Inflammatory macrophage (primary cell): ENCODE measurements around the gene SLC12A7.
"Not testable (repeated sequence)": the region's sequence is repeated elsewhere in the genome, so short reads cannot be mapped to it uniquely, and the experiment has no call there.

Source experiments
- DNase-seq, 2 donors: peaks; one replicate each; pipeline ENCODE4 v3.0.0-alpha.2; 2020 to 2022

Gene SLC12A7

DNA sequence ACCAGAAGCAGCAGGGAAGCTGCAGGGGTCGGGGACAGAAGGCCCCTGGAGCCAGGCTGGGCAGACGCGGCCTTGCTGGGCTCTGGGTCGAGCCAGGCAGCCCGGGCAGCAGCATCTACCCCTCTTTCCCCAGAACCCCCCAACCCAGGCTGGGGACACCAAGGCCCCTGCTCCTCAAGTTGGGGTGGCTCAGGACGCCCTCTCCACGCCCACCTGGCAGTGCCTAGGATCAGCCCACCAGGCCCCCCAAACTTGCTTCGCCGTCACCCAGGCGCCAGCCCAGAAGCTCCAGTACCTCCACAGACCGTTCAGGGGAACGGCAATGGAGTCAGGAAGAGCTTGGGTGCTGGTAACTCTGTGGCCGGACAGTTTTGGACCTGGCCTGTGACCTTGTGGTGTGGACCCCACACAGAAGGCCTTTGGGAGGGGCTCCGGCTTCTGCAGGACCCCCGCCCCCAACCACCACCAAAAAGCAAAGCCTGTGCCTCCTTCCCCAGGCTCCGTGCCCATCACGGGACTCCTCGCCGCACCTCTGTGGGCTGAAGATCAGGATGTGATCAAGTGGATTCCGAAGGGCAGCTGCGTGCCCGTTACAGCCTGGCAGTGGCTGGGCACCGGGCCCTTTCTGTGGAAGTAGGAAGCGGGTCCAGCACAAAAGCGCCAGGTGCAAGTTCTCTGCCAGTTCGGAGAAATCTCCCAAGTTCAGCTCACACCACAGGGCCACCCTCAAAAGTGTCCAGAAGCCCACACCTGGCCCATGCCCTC is 2.1 kb downstream of the SLC12A7 start:
- DNase-seq: no peak

DNA sequence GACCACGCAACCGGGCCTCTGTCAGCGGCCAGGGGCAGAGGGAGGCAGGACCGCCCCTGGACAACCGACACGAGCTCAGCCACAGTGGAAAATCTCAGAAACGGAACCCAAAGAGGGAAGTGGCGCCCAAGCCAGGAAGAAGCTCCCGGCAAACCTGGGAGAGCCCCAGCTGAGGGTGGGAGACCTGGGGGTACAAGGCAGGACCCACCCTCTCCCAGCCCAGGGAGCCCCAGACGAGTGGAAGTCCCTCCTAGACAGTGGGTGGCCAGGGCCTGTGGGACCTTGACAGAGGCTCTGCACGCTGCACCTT is 3.0 kb downstream of the SLC12A7 start:
- peak; percentile 76 to 84 for DNase-seq

DNA sequence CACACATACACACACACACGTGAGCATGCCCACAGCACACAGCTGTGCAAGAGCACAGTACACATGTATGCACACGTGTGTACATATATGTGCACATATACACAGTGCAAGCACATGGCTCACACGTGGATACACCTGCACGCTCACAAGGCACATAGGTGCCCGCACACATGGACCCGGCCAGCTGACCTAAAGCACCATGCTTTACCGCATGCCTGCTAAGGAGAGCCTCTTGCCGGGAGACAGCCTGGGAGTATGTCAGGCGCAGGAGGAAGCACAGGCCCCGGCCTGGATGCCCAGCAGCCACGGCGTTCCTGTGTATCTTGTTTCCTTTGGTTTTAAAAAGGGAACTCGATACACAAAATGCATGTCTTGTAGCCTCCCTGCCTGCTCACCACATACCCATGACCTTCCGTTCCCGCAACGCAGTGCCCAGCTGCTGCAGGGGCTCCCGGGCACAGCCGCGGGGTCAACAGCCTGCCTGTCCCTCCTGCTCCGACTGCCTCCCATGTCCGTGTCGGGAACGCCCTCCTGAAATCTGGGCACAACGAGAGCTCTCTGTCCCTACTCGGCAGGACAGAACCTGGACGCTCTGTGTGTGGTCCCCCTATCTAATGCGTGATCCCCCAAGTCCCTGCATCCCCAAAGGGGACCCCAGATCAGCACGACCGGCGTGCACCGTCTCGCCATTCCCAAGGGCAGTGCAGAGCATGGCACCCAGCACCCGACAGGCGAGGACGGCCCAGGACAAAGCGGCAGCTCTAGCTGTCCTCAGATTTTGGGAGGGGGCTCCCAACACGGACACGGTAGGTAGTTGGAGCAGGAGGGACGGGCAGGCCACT is 3.6 kb downstream of the SLC12A7 start:
- DNase-seq: peak; percentile 71 to 81

DNA sequence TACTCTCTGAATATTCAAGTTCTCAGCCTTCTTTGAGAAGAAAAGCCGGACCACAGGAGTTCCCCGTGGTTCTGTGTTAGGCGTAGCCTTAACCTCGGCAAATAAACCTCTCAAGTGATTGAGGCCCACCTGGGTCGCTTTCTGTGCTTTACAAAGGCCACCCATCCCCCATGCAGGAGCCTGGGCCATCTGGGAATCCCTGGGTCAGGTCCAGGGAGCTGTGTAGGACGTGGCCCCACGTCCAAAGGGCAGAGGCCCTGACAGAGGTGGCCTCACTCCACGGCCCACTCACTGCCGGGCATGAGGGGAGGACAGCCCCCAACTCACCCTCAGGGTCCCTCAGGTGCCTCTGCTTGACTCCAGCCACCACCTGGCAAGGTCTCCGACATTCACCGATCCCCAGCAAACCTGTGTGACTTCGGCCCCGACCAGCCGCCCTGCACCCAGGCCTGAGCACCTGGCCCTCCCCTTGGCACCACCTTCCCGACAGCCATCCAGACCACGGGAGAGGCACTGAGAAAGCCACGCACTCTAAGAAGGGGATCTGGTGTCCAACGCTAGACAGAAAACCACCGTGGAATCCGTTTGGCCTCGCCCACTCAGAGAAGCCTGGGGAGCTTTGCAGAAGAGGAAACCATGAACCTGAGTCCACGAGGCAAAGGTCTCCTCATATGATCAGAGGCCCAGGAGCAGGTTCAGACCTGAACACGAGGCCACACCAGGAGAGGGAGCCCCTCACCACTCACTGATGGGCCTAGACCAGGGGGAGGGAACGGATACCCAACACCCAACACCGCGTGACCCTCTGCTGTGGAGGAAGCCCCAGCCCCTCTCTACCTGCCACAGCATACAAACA is 4.5 kb downstream of the SLC12A7 start:
- peak; percentile 50 to 77 for DNase-seq

DNA sequence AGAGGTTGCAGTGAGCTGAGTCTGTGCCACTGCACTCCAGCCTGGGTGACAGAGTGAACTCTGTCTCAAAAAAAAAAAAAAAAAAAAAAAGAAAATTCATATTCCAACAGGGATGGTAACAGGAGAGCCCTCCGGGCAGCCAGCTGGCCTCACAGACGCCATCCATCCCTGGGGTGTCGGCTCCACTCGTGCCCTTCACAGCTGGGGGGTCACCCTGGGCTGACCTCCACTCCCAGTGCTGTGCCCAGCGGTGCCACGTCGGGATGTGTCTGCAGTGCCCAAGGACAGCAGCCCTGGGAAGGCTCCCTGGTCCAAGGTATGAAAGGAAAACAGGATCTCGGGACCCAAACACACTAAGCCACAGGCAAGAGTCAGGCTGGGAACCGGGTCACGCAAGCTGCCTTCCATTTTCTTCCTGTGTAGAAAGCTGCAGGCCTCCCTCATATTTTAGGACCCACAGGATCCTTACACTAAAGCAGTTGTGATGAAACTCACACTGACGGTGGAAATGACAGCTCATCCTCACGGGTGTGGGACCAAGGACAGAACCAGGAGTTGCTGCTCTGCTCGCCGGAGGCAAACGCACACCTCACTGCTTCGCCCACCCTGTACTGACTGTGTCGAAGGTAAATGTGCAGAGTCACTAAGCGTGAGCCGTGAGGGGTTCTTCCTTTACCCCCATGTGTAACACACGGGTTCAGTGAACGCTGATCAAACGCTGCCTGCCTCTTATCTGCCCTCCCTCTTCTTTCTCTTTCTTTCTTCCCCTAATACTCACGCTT is 5.3 kb downstream of the SLC12A7 start:
- peak; percentile 77 to 90 for DNase-seq

DNA sequence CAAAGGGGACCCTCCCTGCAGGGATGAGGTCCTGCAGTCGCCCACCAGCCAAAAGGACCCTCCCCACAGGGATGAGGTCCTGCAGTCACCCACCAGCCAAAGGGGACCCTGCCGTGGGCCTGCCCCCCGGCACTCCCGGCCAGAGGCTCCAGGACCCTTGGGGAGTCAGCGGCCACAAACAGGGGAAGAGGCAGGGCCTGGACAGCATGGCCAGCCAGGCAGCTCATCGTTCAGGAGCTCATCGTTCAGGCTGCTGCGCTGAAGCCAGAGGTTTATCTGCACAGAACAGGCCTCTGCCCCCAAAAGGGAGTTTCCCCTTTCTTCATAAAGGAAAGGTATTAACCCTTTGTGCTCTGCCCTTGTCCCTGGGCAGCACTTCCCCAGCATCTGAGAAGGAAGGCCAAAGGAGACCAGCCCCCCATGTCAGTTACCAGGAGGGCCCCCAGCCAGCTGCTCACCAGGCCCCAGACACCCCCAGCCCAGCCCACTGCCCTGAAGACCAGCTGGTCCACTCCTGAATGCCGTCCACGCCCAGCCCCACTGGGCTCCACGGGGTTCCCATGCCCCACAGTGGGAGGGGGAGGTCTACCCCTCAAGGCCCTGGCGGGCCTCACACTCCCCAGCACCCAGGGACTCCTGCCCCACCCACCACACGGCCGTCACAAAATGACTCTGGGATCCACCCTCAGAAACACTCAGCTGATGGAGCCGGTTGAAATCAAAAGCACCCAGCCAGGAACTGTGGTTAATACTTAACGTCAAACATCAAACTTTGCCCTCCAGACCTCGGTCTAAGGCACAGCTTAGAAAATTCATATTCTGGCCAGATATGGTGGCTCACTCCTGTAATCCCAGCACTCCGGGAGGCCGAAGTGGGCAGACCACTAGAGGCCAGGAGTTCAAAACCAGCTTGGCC is 6.3 kb downstream of the SLC12A7 start:
- DNase-seq: peak; percentile 29 to 56

DNA sequence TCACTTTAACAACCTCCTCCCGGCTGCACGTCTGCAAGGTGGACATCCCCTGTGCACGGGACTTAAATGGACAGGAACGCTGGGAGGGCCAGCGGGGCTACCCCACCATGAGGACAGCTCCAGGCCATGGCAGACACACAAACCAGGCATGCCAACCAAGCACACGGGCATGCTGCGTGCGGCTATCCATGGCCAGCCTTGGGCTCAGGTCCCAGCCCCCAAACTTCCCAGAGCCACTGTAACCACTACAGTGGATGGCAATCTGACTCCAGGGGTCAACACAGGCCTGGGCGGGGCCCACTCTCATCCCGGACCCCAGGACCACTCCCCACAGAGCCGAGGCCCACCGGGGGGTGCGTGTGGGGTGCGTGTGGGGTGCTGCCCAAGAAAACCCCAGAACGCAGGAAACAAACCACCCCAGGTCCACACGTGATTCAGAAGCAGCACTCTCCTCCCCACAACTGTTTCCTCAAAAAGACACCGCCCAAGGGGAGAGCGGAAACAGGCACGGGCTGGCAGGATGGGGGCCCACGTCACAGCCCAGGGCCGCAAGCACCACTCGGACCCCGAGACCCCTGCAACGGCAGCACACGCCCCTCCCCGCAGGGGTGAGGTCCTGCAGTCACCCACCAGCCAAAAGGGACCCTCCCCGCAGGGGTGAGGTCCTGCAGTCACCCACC is 7.4 kb downstream of the SLC12A7 start:
- peak; percentile 39 to 66 for DNase-seq

DNA sequence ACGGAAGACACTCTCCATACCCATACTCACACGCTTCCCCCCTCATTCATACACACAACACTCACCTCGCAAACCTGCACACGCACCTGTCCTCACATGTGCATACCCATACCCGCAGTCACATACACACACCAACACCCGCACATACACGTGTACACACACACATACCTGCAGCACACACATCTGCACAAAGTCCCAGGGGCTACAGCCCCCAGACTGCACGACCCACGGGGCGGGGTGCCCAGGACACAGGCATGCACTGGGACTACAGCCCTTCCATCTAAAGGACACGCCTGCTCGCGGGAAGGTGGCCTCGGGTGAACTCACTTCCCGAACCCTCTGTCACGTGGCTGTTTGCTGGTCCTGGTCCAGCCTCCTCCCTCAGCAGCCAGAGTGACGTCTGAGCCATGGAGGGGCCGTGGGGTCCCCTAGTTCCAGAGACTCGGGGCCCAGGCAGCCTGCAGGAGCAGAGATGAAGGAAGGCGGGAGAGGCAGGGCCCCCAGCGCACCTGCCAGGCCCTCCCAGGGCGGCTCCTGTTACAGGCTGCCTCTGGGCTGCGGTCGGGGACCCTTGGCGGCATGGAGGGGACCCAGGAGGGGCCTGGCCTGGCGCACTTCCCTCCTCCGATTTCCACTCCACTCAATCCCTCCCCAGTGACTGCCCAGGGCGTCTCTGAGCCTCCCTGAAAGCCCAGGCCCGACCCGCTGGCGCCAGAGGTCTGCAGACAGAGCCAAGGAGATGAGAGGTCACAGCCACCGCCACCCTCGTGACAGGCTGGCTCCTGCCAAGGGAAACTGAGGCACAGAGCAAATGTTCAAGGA is 8.1 kb downstream of the SLC12A7 start:
- DNase-seq: peak; percentile 29 to 54

DNA sequence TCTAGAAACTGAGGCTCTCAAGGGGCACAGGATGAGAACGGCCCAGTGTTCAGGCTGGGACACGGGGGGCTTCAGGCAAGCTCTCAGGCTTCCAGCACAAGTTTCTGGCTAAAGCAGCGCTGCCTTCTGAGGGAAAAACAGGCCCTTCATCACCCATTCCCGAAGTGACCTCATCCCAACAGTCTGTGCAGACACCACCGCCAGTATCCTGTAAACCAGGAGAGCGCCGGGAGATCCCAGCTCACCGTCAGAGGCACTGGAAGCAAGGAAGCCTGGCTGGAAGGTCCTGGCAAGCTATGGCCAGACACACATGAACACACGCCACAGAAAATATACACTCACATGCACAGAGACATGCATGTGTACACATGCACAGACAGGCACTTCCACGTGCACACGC is 8.8 kb downstream of the SLC12A7 start:
- no peak for DNase-seq

DNA sequence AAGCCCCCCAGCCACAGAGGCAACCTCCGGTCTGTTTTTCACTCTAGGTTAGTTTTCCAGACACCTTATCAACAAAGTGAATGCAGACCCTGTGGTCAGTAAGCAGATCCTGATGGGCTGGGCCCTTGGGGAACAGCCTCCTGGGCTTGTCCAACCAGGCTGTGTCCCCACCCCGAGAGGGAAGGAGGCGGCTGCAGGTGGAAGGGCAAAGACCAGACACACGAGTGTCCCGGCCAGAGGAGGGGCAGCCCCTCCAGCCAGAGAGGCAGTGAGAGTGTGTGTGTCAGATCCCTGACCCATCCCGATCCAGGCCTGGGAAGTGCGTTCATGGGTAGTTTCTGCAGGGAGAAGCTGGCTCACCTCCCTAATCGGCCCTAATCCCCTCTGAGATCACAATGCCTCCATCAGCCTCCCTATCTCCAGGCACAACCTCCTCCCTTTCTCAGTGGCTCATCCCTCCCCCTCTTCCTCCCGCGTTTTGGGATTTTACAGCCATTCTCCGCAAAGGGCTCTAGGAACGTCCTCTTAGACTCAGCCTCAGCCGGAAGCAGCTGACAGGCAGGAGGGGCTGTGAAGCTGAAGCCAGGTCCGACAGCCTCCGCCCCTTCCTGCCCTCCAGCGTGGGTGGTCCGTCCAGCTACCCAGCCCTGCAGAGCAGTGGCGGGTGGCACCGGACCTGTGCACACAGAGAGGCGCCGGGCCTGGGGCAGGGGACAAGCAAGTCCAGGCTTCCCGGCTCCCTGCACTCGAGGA is 9.7 kb downstream of the SLC12A7 start:
- peak; percentile 49 to 81 for DNase-seq

DNA sequence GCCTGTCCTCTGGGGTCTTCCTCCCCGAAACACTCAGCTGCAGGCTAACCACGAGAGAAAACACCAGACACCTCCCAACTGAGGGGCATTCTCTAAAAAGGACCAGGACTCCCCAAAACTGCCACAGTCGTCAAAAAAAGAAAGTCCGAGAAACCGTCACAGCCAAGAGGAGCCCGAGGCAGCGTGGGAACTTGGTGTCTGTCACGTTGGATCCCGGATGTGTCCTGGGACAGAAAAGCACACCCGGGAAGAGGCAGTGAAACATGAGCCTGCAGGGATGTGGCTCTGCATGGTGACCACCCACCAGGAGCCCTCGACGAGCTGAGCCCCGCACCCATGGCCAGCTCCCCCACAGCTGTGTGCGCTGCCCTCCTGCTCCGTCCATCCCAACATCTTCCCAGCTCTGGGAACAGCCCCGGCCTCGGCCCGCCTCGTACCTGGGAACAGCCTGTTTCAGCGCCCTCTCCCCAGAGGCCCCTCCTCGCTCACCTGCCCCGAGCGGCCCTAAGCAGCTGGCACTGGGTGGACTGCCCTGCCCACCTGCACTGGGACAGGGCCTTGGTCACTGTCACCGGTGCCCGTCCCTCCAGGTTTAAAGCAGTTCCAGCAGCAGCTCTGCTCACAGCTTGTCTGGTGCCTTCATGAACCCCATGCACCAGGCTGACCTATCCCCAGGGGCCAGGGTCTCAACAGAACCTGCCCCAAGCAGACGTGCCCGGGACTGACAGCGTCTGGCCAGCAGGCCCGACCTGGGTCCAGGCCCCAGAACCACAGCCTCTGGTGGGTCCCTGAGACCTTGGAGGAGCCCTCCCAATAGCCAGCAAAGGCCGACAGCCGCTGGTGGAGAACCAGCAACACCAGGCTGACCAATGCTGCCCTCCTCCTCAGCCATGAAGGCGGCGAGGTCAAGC is 10.9 kb downstream of the SLC12A7 start:
- no peak for DNase-seq

DNA sequence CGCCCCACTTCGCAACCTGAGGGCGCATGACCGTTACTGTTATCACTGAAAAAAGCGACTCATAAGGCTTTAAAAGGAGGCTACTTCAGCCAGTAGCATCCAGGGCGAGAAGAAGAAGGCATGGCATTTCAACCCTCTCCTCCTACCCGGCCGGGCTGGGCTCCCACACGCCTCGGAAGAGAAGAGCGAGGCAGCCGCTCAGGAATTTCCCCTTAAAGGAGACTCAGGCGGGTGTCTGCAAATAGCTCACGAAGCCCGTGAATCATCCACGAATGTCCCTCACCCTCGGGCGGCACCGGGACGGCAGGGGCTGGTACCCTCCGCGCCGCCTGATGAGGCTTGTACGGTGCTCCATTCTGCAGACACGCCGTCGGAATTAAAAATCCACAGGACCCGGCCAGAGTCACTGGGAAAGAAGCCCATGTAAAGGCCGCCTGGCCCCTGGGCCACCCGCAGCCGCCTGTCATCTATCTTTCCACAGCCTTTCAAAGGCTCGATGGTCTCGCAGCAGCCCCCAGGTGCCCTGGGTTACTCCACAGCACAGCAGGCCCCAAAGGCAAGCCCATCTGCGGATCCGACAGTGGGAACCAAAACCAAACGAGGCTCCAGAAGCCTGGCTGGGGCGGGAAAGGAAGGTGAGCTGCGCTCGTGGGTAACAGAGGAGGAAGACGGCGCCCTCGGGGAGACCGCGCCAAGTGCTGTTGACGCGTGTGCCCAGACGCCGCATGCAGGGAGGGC is 11.8 kb downstream of the SLC12A7 start:
- DNase-seq: no peak

DNA sequence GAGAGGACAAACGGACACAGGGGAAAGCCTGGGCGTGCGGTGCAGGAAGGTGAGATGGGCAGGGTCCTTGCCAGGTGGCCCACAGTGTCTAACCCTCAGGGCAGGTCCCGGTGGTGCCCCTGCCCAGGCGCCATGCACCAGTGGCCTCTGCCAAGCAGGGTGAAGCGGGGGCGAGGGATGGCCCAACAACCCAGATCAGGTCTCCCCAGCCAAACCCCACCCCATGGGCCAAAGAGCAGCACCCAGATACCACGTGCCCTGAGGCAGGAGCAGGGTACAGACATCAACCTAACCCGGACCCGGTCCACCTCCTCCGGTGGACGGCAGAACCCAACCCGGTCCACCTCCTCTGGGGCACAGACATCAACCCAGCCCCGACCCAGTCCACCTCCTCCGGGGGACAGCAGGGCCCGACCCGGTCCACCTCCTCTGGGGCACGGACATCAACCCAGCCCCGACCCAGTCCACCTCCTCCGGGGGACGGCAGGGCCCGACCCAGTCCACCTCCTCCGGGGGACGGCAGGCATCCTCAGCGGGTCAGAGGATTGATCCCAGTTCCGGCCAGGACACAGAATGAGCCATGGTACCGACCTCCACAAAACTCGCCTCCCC is 12.8 kb downstream of the SLC12A7 start:
- DNase-seq: no peak

DNA sequence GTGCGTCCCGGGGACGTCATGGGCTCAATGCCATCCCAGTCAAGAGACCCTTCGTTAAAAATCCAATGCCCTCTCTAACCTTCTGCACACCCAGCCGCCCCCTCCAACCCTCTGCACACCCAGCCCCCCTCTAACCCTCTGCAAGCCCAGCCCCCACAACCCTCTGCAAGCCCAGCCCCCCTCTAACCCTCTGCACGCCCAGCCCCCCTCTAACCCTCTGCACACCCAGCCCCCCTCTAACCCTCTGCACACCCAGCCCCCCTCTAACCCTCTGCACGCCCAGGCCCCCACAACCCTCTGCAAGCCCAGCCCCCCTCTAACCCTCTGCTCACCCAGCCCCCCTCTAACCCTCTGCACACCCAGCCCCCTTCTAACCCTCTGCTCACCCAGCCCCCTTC is 13.9 kb downstream of the SLC12A7 start:
- not testable (repeated sequence) for DNase-seq

DNA sequence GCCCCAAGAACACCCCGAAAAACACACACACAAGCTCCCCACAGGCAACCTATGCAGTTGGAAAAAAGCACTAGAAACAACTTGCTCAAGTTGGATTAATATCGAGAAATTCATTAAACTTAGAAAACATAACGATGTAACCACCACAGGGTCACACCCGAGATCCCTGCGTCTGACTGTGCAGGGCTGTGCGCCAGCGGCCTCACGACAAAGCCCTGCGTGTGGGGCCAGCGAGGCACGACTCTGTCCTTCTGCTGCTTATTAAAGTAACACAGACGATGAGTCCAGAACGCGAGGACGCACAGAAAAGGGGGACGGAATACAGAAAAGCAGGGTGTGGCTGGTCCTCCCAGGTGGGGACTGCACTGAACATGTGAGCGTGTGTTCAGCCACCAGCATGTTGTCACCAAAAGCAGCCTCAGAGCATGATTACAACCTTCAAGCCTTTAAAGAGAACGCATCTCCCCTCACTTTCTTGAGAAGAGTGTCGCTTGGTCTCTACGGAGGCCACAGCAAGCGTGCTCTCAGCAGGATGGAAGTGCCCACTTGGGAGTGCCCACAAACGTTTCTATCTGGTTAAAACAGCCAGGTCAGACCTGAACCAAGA is 14.4 kb downstream of the SLC12A7 start:
- no peak for DNase-seq

DNA sequence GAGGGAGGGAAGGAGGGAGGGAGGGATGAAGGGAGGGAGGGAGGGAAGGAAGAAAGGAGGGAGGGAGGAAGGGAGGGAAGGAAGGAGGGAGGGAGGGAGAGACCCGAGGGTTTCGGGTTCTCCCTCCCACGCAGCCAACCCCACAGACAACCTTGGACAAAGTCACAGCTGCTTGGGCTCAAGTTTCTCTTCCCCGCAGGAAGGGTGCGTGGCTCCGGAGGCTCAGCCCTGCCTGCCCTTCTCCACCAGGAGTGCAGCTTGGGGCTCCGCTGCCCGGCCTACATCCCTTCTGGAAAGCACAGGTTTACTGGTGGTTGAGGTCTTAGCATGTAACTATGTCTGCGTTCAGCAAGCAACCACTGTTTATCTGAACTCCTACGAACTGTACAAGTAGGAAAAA is 15.0 kb downstream of the SLC12A7 start:
- DNase-seq: no peak
